NCI-H524 treated with DMSO at 0.1 percent for 48 hours (cell line): ENCODE results near the gene FAM222A.

Experiments used
- DNase-seq: peaks from one replicate; lab custom pipeline; 2025; lab: John Stamatoyannopoulos, UW

Gene FAM222A

DNA sequence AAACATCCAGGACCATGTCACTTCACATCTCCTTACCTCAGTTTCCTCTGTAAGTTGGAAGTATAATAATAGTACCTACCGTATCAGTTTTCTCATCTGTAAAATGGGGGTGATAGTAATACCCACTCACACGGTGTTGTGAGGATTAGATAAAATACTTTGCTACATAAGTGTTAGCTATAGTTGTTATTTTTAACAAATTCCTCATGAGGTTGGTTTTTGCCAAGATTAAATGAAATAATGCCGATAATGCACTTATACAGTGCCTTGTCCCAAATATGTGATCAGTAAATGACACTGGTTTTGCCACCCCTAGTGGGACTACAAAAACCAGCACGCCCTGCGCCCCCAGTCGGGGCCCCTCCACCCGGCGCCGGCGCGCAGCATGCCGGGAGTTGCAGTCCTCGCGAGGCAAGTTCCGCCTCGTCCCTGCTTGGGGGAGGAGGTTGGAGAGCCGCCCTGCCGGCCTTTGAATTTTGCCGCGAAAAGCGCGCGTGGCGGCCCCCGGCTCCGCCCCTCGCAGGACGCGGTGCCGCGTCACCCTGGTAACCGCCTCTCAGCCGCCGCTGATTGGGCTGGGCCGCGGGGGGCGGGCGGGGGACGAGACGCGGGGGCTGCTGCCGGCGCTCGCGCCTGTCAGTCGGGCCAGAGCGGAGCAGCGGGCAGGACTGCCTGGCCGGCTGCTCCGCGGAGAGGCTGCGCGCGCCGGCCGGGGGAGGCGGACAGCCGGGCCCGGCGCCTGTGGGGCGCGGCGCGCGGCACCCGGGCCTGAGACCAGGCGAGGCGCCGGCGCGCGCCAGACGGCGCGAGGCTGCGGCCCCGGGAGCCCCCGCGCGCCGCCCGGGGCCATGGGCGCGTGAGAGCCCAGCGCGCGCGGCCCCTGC is at the start of gene FAM222A:
FAM222A (plus strand) TSS at position 639 of the 884 bp plus-strand sequence. CDS start 30,322 bp downstream, outside the sequence.
- peak; percentile 73 for DNase-seq

DNA sequence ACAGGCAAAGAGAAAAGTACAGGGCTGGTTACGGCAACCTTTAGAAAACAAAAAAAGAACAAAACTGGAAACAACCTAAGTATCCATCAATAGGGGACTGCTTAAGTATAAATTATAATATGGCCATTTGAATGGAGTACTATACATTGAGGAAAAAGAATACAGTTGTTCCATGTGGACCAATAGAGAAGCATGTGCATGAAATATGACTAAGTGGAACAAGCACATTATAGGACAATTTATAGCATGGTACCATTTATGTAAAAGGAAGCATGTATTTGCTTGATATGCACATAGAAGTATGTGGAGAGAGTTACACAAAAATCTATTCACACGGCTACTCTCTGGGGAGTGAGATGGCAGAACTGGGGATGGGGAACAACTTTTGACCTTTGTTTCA is 49.2 kb upstream of the FAM222A start:
- DNase-seq = no peak

DNA sequence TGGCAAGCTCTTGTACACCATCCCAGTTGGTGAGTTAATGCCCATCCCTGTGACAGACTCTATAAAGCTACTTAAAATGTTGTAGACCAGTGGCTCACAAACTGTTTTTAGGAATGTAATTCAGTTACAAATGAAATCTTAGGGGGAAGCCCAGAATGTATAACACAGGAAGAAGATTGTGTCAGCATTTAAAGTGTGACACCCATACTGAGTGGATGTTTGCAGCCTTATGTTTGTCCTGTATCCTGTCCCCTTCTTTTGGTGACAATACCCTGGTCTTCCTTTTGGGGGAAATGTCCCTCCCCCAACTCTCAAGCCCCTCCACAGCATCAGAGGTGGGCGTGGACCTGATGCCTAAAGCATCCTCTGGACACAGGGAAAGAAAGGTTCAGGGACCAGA is 47.6 kb upstream of the FAM222A start:
- no peak for DNase-seq

DNA sequence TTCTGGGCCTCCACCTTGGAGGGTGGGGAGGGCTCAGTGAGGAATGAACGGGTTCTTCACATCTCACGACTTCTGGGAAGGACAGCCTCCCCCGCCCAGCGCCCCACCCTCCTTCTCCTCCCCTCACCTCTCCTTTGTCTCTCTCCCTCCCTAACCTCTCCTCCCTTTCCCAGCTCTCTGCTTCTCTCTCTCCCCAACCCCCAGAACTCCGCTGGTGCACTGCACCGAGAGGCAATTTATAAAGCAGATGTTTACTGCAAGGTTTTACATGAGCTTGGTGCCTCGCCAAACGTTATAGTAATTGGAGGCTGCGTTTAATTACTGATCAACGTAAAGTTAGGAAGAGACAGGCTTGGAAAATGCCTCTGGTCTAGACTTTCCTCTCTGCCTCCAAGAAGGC is 42.9 kb upstream of the FAM222A start:
- DNase-seq = no peak

DNA sequence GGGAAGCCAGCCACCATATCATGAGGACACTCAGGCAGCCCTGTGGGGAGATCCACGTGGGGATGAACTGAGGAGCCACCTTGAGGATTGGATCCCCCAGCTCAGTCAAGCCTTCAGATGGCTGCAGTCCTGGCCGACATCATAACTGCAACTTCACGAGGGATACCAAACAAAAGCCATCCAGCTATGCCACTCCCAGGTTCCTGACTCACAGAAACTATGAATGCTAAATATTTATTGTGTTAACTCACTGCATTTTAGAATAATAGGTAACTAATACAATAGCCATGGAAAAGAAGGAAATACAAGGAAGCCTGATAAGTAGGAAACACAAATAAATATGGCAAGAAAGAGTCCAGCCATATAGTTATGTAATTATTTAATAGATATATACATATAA is 42.1 kb upstream of the FAM222A start:
- DNase-seq = no peak

DNA sequence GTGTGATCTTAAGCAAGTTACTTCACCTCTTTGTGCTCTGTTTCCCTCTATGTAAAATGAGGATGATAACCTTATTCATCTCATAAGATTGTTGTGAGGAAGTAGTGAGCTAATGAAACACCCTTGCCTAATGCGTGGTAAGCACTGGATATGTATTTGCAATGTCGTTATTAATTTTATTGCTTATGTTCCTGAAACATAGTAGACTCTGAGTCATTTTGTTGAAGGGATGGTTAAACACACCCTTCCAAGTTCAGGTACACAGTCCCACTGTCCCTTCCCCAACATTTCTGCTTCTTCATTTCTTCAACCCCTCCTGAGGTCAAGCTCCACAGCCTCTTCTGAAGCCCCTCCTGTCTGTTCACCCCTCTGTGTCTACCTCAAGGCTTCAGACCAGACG is 40.2 kb upstream of the FAM222A start:
- DNase-seq = no peak

DNA sequence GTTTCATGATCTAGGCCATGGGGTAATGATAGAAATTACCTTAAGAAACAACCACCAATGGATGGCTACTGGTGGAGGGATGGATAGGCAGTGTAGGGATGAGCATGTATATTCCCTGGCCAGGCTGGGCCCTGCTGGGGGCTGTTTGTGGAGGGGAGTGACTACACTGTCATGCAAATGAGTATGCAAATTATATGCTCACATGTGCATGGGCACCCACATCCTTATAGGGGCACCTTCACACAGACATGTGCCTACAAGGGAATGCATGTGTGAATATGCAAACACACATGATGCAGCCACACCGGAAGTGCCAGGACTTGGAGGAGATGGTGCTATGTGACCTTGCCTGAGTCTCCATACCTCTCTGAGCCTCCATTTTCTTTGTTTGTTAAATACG is 39.7 kb upstream of the FAM222A start:
- DNase-seq = no peak

DNA sequence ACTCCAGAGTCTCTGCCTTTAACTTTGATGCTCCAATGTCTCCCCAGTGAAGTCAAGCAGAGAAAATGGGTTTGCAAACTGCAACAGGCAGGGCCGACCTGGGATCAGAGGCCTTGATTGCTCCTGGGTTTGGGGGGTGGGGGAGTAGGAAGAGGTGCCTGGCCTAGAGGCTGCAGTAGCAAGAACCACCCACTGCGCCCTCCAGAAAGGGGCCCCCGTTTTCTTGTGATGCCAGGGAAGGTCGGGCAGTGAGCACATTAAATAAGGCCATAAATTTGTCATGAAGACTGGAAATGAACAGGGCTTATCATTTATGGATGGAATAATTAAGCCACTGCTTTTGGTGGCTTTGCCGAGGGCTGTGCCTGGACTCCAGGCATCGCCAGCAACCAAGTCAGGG is 38.2 kb upstream of the FAM222A start:
- DNase-seq = no peak

DNA sequence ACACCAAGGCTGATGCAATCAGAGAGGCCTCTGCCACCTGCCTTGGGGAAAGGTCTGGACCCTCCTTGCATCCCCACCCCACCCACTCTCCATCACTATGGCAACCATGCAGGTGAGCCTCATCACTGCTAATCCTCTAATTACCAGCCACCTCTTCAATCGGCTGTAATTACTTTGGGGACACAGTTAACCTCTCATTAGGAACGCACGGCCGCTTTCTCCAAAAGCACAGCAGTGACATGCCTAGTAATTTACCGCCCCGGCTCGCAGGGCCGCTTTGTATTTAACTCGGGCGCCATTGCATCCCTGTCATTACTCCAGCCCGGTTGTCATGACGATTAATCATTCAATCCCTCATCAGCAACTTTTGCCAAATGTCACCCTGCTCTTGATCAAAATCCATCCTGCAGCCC is 36.3 kb upstream of the FAM222A start:
- peak; percentile 76 for DNase-seq

DNA sequence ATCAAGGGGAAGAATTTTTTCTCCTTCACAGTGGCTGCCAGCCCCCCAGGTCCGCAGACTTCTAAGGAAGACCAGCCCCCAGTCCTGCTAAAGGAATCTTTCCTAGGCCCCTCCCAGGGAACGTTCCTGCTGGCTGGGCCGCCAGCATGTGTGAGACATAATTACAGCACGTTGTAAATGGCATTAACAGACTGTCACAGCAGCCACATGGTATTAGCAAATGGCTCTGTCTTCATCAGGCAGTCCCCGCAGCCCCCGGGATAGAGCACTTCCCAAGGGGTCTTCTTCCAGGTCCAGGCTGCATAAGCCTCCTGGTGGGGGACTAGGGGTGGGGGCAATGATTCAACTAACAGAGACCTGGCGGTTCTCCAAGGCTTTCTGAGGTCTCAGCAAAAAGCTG is 34.9 kb upstream of the FAM222A start:
- peak; percentile 46 for DNase-seq

DNA sequence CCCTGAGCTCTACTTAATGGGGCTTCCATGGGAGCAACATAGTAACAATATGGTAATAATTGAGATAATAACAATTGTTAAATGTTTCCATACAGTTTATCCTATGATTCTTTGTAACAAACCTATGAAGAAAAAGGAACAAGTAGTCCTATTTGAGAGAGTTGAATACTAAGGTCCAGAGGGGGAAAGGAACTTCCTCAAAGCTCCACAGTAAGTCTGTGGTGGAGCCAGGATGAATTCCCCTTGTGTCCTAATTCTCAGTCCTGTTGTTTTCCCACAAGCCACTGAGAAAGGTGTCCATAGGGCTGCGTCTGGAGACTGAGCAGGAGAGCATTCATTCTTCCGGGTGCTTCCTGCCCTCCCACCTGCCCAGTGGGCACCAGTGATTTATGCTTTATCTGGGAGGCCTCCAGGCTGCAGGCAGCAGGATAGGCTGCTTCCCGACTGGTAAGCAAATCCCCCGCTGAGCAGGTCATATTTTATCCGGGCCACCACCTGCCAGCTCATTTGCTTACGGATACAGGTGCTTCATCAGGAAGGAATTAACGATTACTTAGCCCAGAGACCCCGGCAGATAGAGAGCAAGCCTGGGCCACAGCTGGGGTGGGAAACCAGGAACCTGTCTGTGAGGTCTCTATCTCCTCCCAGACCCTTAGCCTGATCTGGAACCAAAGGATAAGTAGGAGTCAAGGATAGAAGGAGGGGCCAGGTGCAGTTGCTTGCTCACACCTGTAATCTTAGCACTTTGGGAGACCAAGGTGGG is 33.9 kb upstream of the FAM222A start:
- DNase-seq = no peak

DNA sequence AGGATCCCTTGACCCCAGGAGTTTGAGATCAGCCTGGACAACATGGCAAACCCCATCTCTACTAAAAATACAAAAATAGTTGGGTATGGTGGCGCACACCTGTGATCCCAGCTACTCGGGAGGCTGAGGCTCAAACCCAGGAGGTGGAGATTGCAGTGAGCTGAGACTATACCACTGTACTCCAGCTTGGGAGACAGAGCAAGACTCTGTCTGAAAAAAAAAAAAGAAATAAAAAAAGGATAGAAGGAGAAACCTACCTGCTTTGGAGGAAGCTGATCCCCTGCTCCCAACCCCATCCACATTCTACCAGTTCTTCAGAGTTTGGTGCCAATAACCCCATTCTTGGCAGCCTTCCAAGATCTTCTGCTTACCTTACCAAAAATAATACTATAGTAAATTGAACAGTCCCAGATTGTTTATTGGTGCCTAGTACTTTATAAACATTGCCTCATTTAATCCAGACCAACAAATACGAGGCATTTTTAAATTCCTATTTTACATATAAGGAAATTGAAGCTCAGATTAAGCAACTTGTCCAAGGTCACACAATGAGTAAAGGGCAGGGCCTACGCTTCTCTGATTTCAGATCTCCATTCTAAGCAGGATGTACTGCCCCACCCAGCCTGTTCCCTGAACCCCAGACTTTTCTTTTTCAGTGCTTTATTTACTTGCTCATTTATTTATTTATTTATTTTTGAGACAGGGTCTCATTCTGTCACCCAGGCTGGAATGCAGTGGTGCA is 33.2 kb upstream of the FAM222A start:
- DNase-seq = no peak

DNA sequence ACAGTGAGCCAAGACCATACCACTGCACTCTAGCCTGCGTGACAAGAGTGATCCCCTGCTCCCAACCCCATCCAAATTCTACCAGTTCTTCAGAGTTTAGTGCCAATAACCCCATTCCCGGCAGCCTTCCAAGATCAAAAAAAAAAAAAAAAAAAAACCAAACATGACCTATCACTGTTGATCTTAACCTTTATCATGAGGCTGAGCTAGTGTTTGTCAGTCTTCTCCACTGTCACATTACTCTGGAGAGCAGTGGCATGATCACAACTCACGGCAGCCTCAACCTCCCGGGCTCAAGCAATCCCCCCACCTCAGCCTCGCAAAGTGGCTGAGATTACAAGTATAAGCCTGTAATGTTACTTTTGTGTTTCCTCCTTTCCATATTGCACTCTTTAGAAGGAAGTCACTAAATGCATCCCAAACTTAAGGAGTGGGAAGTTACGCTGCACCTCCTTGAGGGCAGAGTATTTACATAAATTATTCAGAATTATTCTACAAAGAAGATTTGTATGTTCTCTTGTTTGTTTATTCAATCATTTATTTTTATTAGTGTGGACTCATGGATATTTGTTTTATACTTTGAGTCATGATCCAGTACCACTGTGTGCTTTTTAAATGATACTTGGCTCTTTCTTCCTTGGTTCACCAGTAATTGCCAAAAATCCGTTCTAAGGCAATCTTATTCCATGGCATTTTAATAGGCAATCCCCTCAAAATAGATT is 31.5 kb upstream of the FAM222A start:
- no peak for DNase-seq

DNA sequence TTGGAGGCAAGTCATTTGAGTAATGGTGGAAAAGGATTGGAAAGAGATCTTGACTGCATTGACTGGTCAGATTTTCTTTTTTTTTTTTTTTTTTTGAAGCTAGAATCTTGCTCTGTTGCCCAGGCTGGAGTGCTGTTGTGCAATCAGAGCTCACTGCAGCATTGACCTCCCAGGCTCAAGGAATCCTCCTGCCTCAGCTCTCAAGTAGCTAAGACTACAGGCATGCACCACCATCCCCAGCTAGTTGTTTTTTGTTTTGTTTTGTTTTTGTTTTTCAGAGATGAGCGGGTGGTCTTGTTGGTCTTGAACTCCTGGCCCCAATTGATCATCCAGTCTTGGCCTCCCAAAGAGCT is 30.9 kb upstream of the FAM222A start:
- DNase-seq = no peak

DNA sequence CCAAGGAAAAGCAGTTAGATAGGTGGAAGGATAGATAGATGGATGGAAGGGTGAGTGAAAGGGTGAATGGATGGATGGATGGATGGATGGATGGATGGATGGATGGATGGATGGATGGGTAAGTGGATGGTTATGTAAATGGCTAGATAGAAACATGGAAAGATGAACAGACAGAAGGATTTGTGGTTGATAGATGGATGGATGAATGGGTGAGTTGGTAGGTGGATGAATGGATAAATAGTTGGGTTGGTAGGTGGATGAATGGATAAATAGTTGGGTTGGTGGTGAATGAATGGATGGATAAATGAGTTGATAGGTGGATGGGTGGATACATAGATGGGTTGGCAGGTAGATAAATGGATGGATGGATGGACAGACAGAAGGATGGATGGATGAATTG is 30.3 kb upstream of the FAM222A start:
- DNase-seq = no peak

DNA sequence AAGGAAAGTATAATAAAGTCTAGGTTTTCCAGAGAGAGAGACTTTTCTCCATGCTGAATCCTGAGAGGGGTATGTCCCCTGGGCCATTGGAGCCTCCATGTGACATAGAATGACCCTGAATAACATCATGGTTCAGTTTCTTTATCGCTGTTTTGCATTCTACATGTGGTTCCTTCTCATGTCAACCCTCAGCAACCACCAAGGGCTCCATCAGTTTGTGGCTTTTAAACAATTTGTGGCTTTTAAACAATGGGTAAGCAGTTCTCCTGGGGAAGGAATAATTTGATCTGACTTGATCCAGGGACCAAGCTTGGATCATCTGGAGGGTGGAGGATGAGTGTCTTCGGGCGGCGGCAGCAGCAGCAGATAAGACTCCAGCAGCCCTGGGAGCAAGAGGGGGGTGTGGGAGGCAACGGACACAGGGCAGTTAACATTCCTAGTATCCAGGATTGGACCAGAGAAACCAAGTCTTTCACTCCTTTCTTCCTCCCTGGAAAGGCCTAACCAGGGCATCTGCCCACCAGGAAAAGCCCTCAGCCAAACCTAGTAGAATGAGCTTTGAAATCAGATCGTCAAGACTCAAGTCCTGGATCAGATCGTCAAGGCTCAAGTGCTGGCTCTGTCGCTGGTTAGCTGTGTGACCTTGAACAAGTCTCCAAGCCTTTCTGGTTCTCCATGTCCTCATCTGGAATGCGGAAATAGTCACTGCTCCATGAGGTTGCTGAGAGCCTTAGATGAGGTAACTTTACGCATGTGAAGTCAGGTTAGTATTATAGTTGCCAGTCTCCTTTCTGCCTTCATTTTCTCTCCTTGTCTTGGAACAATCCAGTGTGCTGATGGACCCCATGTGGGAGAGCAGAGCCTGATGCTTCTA is 27.8 kb upstream of the FAM222A start:
- DNase-seq = no peak

DNA sequence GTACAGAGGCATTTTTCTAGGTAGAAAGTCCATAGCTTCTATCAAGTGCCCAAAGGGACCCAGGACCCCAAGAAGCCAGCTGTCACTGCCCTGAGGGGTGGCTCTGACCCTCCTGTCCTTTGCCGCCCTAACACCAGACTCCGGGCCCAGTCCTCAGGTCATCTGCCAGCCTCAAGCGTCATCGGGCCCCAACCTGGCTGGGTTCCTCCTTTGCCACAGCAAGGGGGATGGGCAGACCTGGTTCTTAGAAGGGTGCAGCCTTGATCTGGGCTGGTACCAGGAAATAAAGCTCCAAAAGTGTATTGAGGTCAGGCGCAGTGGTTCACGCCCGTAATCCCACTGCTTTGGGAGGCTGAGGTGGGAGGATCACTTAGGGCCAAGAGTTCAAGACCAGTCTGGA is 27.1 kb upstream of the FAM222A start:
- no peak for DNase-seq

DNA sequence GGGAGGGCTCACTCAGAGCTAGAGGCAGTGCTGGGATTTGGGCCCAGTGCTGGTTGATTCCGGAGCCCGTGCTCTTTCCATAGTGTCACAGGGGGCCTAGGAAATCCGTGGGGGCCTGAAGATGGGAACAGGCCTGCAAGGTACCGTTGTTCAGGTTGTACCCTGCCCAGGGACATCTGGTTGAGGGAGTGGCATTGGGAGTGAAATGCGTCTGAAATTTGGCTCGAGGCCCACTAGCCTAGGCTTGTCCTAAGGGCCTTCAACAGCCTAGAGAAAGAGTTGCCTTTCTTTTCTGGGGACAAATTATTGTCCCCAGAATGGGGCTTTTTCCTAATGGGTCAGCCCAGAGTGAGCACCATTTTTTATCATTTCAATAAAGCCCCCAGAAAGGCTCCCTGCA is 26.4 kb upstream of the FAM222A start:
- DNase-seq = no peak

DNA sequence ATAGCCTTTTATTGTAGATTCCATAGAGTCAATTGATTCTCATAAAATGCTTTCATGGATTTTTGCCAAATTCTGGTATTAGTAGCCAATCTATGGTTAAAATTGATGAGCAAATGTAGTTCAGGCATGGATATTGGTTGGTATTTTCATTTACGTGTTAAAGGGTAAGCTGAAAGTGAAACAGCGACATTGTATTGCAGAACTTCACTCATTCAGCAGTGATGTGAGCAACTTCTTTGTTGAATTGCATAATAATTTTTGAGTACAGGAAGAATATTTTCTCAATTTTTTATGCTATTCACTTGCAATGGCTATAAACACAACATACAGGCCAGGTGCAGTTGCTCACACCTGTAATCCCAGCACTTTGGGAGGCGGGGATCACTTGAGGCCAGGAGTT is 24.2 kb upstream of the FAM222A start:
- DNase-seq = no peak

DNA sequence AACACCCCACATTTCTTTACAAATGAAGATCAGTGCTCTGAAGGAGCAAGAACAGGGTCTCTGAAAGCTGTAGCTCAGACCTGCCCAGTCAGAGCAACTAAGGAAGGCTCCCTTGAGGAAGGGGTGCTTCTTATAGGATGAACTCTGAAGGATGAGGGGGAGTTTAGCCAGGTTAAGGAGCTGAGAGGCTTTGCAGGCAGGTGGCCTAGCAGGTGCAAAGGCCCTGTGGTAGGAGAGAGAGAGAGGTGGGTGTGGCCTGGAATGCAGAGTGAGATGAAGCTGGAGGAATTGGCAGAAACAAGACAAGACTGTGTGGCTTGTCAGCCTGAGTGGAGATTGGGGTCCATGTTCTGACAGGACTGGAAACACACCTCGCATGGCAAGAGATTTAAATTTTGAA is 20.5 kb upstream of the FAM222A start:
- no peak for DNase-seq
